ENCODE measurements around the gene LEPROT.
"Not testable (repeated sequence)": the region's sequence is repeated elsewhere in the genome, so short reads cannot be mapped to it uniquely, and the experiment has no call there.

LEPROT gene

GRCh38 chr1:65420590-65421350 lies at the start of gene LEPROT, which contains the start of gene LEPR:
Gene LEPROT, plus strand, starts transcription at chr1:65420668. Its CDS starts 57 bp downstream, at chr1:65420725.
Gene LEPR, plus strand, starts transcription at chr1:65420668. Its CDS starts 144,898 bp downstream, at chr1:65565566.
- DNase-seq (ENCODE audit: low spot score), result no peak

GRCh38 chr1:65371544-65371943 lies 48.9 kb upstream of the LEPROT start:
- DNase-seq (ENCODE audit: low spot score), result no peak

- DNase-seq (ENCODE audit: low spot score), result no peak
Measured at GRCh38 chr1:65372557-65372956, 47.9 kb upstream of the LEPROT start.

GRCh38 chr1:65377496-65378246 lies 42.8 kb upstream of the LEPROT start:
- no peak for DNase-seq (ENCODE audit: low spot score)

GRCh38 chr1:65378247-65378946 lies 42.1 kb upstream of the LEPROT start:
- no peak for DNase-seq (ENCODE audit: low spot score)

- DNase-seq (ENCODE audit: low spot score), result not testable (repeated sequence)
Measured at GRCh38 chr1:65384426-65384825, 36.0 kb upstream of the LEPROT start.

- DNase-seq (ENCODE audit: low spot score), result no peak
Measured at GRCh38 chr1:65386439-65386838, 34.0 kb upstream of the LEPROT start.

- no peak for DNase-seq (ENCODE audit: low spot score)
Measured at GRCh38 chr1:65387821-65388220, 32.6 kb upstream of the LEPROT start.

- DNase-seq (ENCODE audit: low spot score), result no peak
Measured at GRCh38 chr1:65388908-65389695, 31.4 kb upstream of the LEPROT start.

GRCh38 chr1:65392497-65392896 lies 28.0 kb upstream of the LEPROT start:
- no peak for DNase-seq (ENCODE audit: low spot score)

GRCh38 chr1:65393347-65393746 lies 27.1 kb upstream of the LEPROT start:
- no peak for DNase-seq (ENCODE audit: low spot score)

GRCh38 chr1:65393928-65394327 lies 26.5 kb upstream of the LEPROT start:
- DNase-seq (ENCODE audit: low spot score), result no peak

- DNase-seq (ENCODE audit: low spot score), result no peak
Measured at GRCh38 chr1:65395887-65396612, 24.4 kb upstream of the LEPROT start.

- no peak for DNase-seq (ENCODE audit: low spot score)
Measured at GRCh38 chr1:65398083-65398482, 22.4 kb upstream of the LEPROT start.

- DNase-seq (ENCODE audit: low spot score), result no peak
Measured at GRCh38 chr1:65399003-65399402, 21.5 kb upstream of the LEPROT start.

GRCh38 chr1:65401612-65402011 lies 18.9 kb upstream of the LEPROT start:
- DNase-seq (ENCODE audit: low spot score), result no peak

GRCh38 chr1:65404941-65405340 lies 15.5 kb upstream of the LEPROT start:
- no peak for DNase-seq (ENCODE audit: low spot score)

GRCh38 chr1:65407877-65408276 lies 12.6 kb upstream of the LEPROT start:
- no peak for DNase-seq (ENCODE audit: low spot score)

- DNase-seq (ENCODE audit: low spot score), result no peak
Measured at GRCh38 chr1:65409314-65409713, 11.2 kb upstream of the LEPROT start.

GRCh38 chr1:65409816-65410326 lies 10.6 kb upstream of the LEPROT start:
- no peak for DNase-seq (ENCODE audit: low spot score)

Measured in CD4-positive, alpha-beta T cell treated with Interleukin-6 at 100 ng/mL for 8 hours (primary cell).